ENCODE measurements around the gene RAD51AP2. TPM values are rescaled to one million over a fixed set of nuclear protein-coding genes. Genes with fewer than 3 reads are reported as not detected.
A peak's percentile ranks its signal among the peaks of the same experiment; 100 is the strongest.

The RAD51AP2 gene
- total and polyA plus RNA-seq, 2 of the 8 experiments (the other 6 are each of a cell fraction or from before 2014, with no cell fraction given): 0.02 to 0.20 TPM

- TF ChIP-seq, protein P1, sequence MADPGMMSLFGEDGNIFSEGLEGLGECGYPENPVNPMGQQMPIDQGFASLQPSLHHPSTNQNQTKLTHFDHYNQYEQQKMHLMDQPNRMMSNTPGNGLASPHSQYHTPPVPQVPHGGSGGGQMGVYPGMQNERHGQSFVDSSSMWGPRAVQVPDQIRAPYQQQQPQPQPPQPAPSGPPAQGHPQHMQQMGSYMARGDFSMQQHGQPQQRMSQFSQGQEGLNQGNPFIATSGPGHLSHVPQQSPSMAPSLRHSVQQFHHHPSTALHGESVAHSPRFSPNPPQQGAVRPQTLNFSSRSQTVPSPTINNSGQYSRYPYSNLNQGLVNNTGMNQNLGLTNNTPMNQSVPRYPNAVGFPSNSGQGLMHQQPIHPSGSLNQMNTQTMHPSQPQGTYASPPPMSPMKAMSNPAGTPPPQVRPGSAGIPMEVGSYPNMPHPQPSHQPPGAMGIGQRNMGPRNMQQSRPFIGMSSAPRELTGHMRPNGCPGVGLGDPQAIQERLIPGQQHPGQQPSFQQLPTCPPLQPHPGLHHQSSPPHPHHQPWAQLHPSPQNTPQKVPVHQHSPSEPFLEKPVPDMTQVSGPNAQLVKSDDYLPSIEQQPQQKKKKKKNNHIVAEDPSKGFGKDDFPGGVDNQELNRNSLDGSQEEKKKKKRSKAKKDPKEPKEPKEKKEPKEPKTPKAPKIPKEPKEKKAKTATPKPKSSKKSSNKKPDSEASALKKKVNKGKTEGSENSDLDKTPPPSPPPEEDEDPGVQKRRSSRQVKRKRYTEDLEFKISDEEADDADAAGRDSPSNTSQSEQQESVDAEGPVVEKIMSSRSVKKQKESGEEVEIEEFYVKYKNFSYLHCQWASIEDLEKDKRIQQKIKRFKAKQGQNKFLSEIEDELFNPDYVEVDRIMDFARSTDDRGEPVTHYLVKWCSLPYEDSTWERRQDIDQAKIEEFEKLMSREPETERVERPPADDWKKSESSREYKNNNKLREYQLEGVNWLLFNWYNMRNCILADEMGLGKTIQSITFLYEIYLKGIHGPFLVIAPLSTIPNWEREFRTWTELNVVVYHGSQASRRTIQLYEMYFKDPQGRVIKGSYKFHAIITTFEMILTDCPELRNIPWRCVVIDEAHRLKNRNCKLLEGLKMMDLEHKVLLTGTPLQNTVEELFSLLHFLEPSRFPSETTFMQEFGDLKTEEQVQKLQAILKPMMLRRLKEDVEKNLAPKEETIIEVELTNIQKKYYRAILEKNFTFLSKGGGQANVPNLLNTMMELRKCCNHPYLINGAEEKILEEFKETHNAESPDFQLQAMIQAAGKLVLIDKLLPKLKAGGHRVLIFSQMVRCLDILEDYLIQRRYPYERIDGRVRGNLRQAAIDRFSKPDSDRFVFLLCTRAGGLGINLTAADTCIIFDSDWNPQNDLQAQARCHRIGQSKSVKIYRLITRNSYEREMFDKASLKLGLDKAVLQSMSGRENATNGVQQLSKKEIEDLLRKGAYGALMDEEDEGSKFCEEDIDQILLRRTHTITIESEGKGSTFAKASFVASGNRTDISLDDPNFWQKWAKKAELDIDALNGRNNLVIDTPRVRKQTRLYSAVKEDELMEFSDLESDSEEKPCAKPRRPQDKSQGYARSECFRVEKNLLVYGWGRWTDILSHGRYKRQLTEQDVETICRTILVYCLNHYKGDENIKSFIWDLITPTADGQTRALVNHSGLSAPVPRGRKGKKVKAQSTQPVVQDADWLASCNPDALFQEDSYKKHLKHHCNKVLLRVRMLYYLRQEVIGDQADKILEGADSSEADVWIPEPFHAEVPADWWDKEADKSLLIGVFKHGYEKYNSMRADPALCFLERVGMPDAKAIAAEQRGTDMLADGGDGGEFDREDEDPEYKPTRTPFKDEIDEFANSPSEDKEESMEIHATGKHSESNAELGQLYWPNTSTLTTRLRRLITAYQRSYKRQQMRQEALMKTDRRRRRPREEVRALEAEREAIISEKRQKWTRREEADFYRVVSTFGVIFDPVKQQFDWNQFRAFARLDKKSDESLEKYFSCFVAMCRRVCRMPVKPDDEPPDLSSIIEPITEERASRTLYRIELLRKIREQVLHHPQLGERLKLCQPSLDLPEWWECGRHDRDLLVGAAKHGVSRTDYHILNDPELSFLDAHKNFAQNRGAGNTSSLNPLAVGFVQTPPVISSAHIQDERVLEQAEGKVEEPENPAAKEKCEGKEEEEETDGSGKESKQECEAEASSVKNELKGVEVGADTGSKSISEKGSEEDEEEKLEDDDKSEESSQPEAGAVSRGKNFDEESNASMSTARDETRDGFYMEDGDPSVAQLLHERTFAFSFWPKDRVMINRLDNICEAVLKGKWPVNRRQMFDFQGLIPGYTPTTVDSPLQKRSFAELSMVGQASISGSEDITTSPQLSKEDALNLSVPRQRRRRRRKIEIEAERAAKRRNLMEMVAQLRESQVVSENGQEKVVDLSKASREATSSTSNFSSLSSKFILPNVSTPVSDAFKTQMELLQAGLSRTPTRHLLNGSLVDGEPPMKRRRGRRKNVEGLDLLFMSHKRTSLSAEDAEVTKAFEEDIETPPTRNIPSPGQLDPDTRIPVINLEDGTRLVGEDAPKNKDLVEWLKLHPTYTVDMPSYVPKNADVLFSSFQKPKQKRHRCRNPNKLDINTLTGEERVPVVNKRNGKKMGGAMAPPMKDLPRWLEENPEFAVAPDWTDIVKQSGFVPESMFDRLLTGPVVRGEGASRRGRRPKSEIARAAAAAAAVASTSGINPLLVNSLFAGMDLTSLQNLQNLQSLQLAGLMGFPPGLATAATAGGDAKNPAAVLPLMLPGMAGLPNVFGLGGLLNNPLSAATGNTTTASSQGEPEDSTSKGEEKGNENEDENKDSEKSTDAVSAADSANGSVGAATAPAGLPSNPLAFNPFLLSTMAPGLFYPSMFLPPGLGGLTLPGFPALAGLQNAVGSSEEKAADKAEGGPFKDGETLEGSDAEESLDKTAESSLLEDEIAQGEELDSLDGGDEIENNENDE (IDR thresholded peaks at IDR 0.05; ENCODE audit: insufficient replicate concordance, low read length): no peak
- TF ChIP-seq RAD21 (IDR thresholded peaks at IDR 0.05 in 1 of 2, conservative IDR thresholded peaks at IDR 0.05 in 1 of 2; ENCODE audit: low read depth in 2 of 2, low read length in 2 of 2) (peak in 1 of 2 experiments; percentile 4; a peak in 1 of 4 replicates), YY1 (IDR thresholded peaks at IDR 0.05; ENCODE audit: low read depth, low read length) (peak; percentile 54; the same call in 1 of the 2 replicates), SIRT6 (IDR thresholded peaks at IDR 0.05; ENCODE audit: low read length) (no peak), FOSL1 (IDR thresholded peaks at IDR 0.05; ENCODE audit: insufficient read depth, low read depth, low read length) (no peak), NRF1 (IDR thresholded peaks at IDR 0.05; ENCODE audit: low read depth, low read length) (peak; percentile 94), KDM4A (IDR thresholded peaks at IDR 0.05; ENCODE audit: low read depth, low read length, severe bottlenecking) (peak; percentile 56), SAP30 (IDR thresholded peaks at IDR 0.05; ENCODE audit: insufficient read depth, insufficient replicate concordance, low read length) (no peak), ASH2L (IDR thresholded peaks at IDR 0.05; ENCODE audit: low read length) (peak; percentile 89), RFX5 (IDR thresholded peaks at IDR 0.05; ENCODE audit: borderline replicate concordance, low read depth, low read length) (no peak)
Observed at GRCh38 chr2:17540093-17540812, 22.0 kb upstream of the RAD51AP2 start, which contains the start of gene VSNL1 (continued).

Data from H1 (cell line).